ENCODE data around the gene MT1G.

Gene MT1G

GRCh38 chr16:56620339-56620897, 47.4 kb downstream of the MT1G start:
- DNase-seq (ENCODE audit: low read depth in 2 of 2) = no peak

DNA sequence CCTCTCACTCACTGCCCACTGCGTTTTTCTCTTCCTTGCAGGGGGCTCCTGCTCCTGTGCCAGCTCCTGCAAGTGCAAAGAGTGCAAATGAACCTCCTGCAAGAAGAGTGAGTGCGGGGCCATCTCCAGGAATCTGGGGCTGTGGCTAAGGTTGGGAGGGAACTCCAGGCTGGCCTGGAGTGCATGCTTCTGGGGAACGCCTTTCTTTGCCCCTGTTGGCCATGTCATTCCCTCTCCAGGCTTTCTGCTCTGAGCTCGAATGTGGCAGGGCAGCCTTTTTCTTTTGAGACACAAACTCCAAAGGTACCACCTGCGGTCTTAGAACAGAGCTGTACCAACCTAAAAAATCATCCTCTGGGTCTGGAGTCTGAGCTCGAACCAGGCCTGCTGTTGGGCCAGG, 49.7 kb downstream of the MT1G start:
- DNase-seq (ENCODE audit: low read depth in 2 of 2) = no peak

DNA sequence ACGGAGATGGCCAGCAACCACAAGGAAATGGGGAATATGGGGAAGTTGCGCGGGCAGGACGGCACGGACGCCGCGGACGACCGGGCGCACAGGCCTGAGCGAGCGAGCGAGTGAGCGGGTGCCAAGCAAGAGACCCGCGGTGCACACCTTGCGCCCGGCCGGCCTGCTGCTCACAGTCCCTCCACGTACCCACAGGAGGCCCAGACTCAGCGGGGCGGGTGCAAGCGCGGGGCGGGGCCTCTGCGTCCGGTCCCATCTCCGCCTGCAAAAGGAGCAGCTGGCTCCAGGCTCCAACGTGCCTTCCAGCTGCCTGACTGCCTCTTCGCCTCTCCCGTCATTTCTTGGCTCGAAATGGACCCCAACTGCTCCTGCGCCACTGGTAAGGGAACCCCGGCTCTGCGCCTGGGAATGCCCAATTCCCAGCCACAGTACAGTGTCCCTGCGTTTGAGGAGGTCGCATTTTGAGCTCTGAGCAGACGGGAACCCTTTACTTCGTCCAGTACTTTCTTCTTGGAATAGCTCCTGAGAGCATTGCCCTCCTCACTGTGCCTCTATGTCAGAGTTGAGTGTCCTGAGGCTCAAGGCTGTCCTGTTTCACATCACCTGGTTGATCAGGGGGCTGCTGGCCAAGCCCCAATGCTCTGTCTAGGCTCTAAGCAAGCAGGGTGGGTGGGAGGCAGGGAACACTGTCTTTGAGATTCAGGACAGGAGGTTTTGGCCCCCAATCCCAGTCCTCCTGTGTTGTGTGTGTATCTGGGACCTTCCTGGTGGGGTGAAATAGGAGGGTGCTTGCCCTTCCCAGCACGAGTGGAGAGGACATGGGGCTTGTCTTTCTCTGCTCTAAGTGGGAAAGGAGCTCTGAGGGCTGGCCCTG, 50.4 kb downstream of the MT1G start:
- DNase-seq (ENCODE audit: low read depth in 2 of 2) = no peak

Measured in stimulated activated CD8-positive, alpha-beta memory T cell treated with anti-CD3 and anti-CD28 coated beads, Interleukin-15, amount 100 ng/mL, for 4 hours (primary cell).